ENCODE measurements around the gene ENTR1. TPM values are rescaled to one million over a fixed set of nuclear protein-coding genes. Genes with fewer than 3 reads are reported as not detected.

The ENTR1 gene
- total RNA-seq, 1 donor from 2014 or later: 77.9 TPM

GRCh38 chr9:136364942-136365774, 45.3 kb downstream of the ENTR1 start:
- Mint-ChIP-seq H3K36me3 (no peaks in the 10 kb centered on the region), H3K4me3 (no peak overlapping the region), H3K27me3 (no peaks in the 10 kb centered on the region), H3K27ac (no peak overlapping the region), H3K4me1 (ENCODE audit: unreplicated experiment) (peaks cover 6% of the 10 kb centered on the region), H3K9me3 (no peaks in the 10 kb centered on the region)
- DNase-seq (ENCODE audit: extremely low spot score, unreplicated experiment): no peak
- TF ChIP-seq CTCF (conservative IDR thresholded peaks at IDR 0.05): no peak

DNA sequence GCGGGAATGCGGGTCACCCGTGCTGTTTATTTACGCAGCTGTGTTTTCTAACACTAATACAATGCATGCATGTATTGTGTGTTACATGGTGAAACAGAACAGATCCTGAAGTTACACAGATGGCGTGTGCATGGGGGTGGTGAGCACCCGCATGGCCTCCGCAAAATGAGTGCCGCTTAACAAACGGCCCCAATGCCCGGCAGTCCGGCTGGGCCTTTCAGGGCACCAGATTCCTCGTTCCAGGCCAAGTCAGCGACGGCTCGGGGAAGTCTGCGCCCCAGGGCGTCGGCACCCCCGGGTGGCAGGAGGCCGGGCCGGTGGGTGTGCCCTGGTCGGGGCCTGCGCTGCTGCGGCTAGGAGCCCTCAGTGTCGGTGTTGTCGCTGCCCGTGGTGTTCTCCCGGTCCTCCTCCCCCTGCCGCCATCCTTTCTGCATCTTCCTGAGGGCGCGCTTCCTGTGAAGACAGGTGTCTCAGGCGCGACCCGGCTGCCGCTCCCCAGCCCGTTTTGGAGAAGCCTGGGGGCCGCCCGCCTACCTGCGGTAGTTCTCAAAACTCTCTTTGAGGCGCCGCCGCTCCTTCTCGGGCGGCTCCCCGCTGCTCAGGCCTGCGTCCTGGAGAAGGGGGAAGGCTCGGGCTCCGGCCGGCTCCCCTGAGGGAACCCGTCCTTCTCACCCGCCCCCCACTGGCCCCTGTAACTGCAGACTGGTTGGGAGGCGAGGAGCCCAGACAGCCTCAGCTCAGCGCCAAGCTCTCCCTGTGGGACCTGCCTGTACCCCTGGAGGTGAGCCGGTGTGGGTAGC, 46.3 kb downstream of the ENTR1 start:
- Mint-ChIP-seq H3K36me3 (no peaks in the 10 kb centered on the region), H3K27ac (no peak overlapping the region), H3K27me3 (no peaks in the 10 kb centered on the region), H3K4me1 (ENCODE audit: unreplicated experiment) (peaks cover 6% of the 10 kb centered on the region), H3K4me3 (no peak overlapping the region), H3K9me3 (no peaks in the 10 kb centered on the region)
- DNase-seq (ENCODE audit: extremely low spot score, unreplicated experiment): no peak
- TF ChIP-seq CTCF (conservative IDR thresholded peaks at IDR 0.05): peak; percentile 16

GRCh38 chr9:136363106-136363948, 47.1 kb downstream of the ENTR1 start, which contains the start of gene DNLZ:
TSS of gene DNLZ (minus strand) at chr9:136363744. CDS start at chr9:136363714, 30 bp downstream.
- Mint-ChIP-seq H3K36me3 (no peaks in the 10 kb centered on the region), H3K27me3 (no peaks in the 10 kb centered on the region), H3K4me3 (peak within 1 kb of the TSS; percentile 89), H3K4me1 (ENCODE audit: unreplicated experiment) (peaks cover 6% of the 10 kb centered on the region), H3K9me3 (no peaks in the 10 kb centered on the region), H3K27ac (peak within 1 kb of the TSS; percentile 70)
- TF ChIP-seq CTCF (conservative IDR thresholded peaks at IDR 0.05): peak; percentile 99
- DNase-seq (ENCODE audit: extremely low spot score, unreplicated experiment): peak; percentile 97

- no peaks in the 10 kb centered on the region for H3K9me3 Mint-ChIP-seq
- DNase-seq (ENCODE audit: extremely low spot score, unreplicated experiment): no peak
- H3K27me3 Mint-ChIP-seq: no peaks in the 10 kb centered on the region
- no peak for TF ChIP-seq CTCF (conservative IDR thresholded peaks at IDR 0.05)
- peak overlapping the region; percentile 70 for H3K27ac Mint-ChIP-seq
- peak overlapping the region; percentile 89 for H3K4me3 Mint-ChIP-seq
- H3K4me1 Mint-ChIP-seq (ENCODE audit: unreplicated experiment): peaks cover 6% of the 10 kb centered on the region
- no peaks in the 10 kb centered on the region for H3K36me3 Mint-ChIP-seq
These were observed 48.0 kb downstream of the ENTR1 start for GRCh38 chr9:136362450-136362784.

DNA sequence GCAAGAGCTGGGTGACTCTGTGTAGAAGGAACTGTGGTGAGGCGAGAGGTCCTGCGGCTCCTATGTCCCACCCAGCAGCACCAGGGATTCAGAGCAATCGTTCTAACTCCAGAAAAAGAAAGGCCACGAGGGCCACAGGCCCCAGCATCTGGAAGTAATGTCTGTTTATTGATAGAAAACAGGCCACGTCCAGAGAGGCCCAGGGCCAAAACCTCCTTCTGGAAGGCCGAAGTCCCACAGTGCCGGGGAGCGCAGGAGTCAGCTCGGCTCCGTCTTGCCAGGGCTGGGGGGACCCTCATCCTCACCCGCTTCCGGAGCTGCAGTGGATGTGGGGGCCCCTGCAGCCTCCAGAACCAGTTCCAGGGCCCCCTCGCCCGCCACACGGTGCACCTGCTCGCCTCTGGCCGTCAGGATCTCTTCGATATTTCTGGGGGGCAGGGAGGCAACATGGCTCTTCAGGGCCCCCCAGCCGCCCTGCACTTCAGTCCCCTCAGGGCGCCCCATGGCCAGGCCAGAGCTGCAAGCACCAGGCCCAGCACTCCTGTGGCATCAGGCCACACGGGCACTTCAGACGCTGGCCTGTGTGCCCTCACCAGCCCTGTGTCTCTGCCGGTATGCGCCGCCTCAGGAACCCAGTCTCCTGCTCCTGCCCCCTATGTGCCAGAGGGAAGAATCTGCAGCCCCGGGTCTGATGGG, 48.5 kb downstream of the ENTR1 start:
- Mint-ChIP-seq H3K4me1 (ENCODE audit: unreplicated experiment) (peaks cover 6% of the 10 kb centered on the region), H3K27me3 (no peaks in the 10 kb centered on the region), H3K36me3 (no peaks in the 10 kb centered on the region), H3K4me3 (no peak overlapping the region), H3K9me3 (no peaks in the 10 kb centered on the region), H3K27ac (no peak overlapping the region)
- DNase-seq (ENCODE audit: extremely low spot score, unreplicated experiment): no peak
- TF ChIP-seq CTCF (conservative IDR thresholded peaks at IDR 0.05): no peak

All from type B pancreatic cell (in vitro differentiated cells).